ENCODE data around the gene TMEM132C. TPM values are rescaled to one million over a fixed set of nuclear protein-coding genes. Genes with fewer than 3 reads are reported as not detected.

TMEM132C gene
- total and polyA plus RNA-seq, 2 of the 8 experiments (the other 6 are each of a cell fraction or from before 2014, with no cell fraction given) = 0.23 to 0.76 TPM

DNA sequence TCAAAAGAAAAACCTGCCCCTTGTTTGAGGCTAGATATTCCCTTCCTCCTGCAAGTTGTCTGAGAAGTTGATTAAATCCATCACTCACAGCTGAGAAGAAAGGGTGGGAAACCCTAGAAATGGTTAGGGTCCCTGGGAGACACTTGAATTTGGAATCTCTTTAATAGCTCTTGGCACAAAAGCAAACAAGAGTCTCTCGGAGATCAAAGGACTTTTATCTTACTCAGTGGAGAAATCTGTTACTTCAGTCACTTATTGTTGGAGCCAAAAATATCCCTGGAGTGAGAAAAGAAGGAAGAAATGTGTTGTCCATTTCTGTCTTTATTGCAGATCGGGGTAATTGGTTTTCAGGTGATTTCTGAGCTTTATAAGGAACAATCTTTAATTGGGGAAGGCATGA lies 47.0 kb downstream of the TMEM132C start:
- POLR2A ChIA-PET (ENCODE audit: partially characterized antibody) = no interaction called here
- Histone ChIP-seq H3K9me3 (ENCODE audit: insufficient read depth in 2 of 2, low read depth in 1 of 2, low read length in 1 of 2) (no peaks in the 10 kb centered on the region), H4K91ac (replicated peaks; ENCODE audit: insufficient read length, low read length) (no peak overlapping the region), H3K9ac (replicated peaks in 1 of 4; ENCODE audit: extremely low read depth in 1 of 4, low read depth in 3 of 4, low read length in 3 of 4) (no peak overlapping the region), H2AFZ (ENCODE audit: low read length) (no peak overlapping the region), H4K8ac (ENCODE audit: extremely low read depth, insufficient read depth, low read length) (no peak overlapping the region), H3K18ac (ENCODE audit: extremely low read depth, low read length) (no peak overlapping the region), H2BK12ac (ENCODE audit: low read depth, low read length) (no peak overlapping the region), H3K56ac (replicated peaks; ENCODE audit: insufficient read length, low read depth, low read length) (no peak overlapping the region), H3K4ac (replicated peaks; ENCODE audit: insufficient read length, low read depth, low read length) (no peak overlapping the region), H2BK5ac (ENCODE audit: low read depth, low read length) (no peak overlapping the region), H3K14ac (ENCODE audit: insufficient read length) (no peak overlapping the region), H2BK120ac (replicated peaks; ENCODE audit: low read depth, low read length) (no peak overlapping the region), H3K4me2 (ENCODE audit: insufficient read depth in 1 of 2, low read depth in 2 of 2, low read length in 2 of 2) (no peak overlapping the region), H3K23ac (ENCODE audit: insufficient read length) (no peak overlapping the region), H2BK20ac (ENCODE audit: low read length) (no peak overlapping the region), H4K20me1 (replicated peaks in 1 of 2; ENCODE audit: control insufficient read depth in 1 of 2, insufficient read depth in 2 of 2, low read length in 2 of 2) (no peaks in the 10 kb centered on the region), H3K27me3 (replicated peaks in 1 of 4; ENCODE audit: control insufficient read depth in 3 of 4, extremely low read depth in 1 of 4, insufficient read depth in 3 of 4, low read length in 3 of 4) (no peaks in the 10 kb centered on the region; a peak in 1 of 7 replicates), H3K79me1 (ENCODE audit: low read depth, low read length) (no peaks in the 10 kb centered on the region), H3K27ac (ENCODE audit: low read depth, low read length) (no peak overlapping the region), H3K4me3 (ENCODE audit: extremely low read depth in 1 of 4, insufficient read depth in 2 of 4, low read depth in 3 of 4, low read length in 4 of 4) (no peak overlapping the region), H2BK15ac (ENCODE audit: low read length) (no peak overlapping the region), H4K5ac (ENCODE audit: insufficient read length, low read depth, low read length) (no peak overlapping the region), H3K23me2 (ENCODE audit: low read depth, low read length) (no peaks in the 10 kb centered on the region; the same call in 1 of the 2 replicates), H3K4me1 (replicated peaks in 1 of 4; ENCODE audit: control insufficient read depth in 3 of 4, insufficient read depth in 4 of 4, low read length in 3 of 4) (peaks cover 0 to 3% (median 0%) of the 10 kb centered on the region in 4 experiments; a peak in 1 of 7 replicates), H2AK5ac (ENCODE audit: low read depth, low read length) (no peak overlapping the region), H3K36me3 (ENCODE audit: control insufficient read depth in 2 of 4, insufficient read depth in 4 of 4, low read length in 3 of 4) (no peaks in the 10 kb centered on the region), H3K79me2 (ENCODE audit: control insufficient read depth in 1 of 2, insufficient read depth in 2 of 2, low read length in 2 of 2) (no peaks in the 10 kb centered on the region)
- CTCF ChIA-PET (ENCODE audit: partially characterized antibody) = interaction anchor here (0.9 to 2.4 kb wide), 8 partner anchors 10 to 74 kb away, joined by 3 to 8 read pairs (median 3); no protein-coding TSS in a partner anchor
- DNase-seq (ENCODE audit: low read depth in 1 of 2, low spot score in 2 of 2) (no peak), FAIRE-seq (no peak)
- 50% methylated on average over 2 of the region's 2 CpGs; no CpG with 5 or more reads in 1 of the 2 experiments for WGBS, 2 experiments (ENCODE audit: extremely low coverage in 1 of 2, insufficient coverage in 1 of 2, insufficient read length in 1 of 2, insufficient replicate concordance in 2 of 2, low coverage in 1 of 2, low lambda C conversion rate in 2 of 2, missing lambda C conversion rate in 1 of 2)
- TF ChIP-seq SP4 (IDR thresholded peaks at IDR 0.05; ENCODE audit: low read length) (no peak), CHD2 (IDR thresholded peaks at IDR 0.05; ENCODE audit: low read length) (no peak), CBX5 (IDR thresholded peaks at IDR 0.05; ENCODE audit: low read depth, low read length) (no peak), CREB1 (IDR thresholded peaks at IDR 0.05) (no peak)
- TF ChIP-seq, protein P1, sequence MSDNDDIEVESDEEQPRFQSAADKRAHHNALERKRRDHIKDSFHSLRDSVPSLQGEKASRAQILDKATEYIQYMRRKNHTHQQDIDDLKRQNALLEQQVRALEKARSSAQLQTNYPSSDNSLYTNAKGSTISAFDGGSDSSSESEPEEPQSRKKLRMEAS (IDR thresholded peaks at IDR 0.05) = no peak
